ENCODE data around the gene CCDC192. TPM values are rescaled to one million over a fixed set of nuclear protein-coding genes. Genes with fewer than 3 reads are reported as not detected.

CCDC192 gene
- total and polyA plus RNA-seq, 8 donors, result 0.81 to 1.6 (median 1.2) TPM; not detected in 2

- DNase-seq, result no peak
- H3K9me3 ChIP-seq, result no peaks in the 10 kb centered on the region
- intact Hi-C loops (cut with DNase I), result no loop called here
Observed at GRCh38 chr5:127867022-127867783, 164.0 kb downstream of the CCDC192 start.

GRCh38 chr5:127870914-127871313 lies 167.7 kb downstream of the CCDC192 start:
- TF ChIP-seq CTCF (IDR thresholded peaks at IDR 0.05), result no peak
- peak; percentile 80 for ATAC-seq
- Histone ChIP-seq H3K4me1 (peaks cover 14 to 22% of the 10 kb centered on the region in 2 donors), H3K36me3 (no peaks in the 10 kb centered on the region), H3K27ac (peak overlapping the region in 1 of 2 donors; percentile 46), H3K4me3 (no peak overlapping the region), H3K9me3 (no peaks in the 10 kb centered on the region), H3K27me3 (no peaks in the 10 kb centered on the region)
- intact Hi-C loops (cut with DNase I), result loop anchor here in 1 of 2 donors (10.0 kb wide), 2 partner anchors 84 to 334 kb away; no protein-coding TSS in a partner anchor
- DNase-seq, result peak in 3 of 4 donors; percentile 58 to 80 (median 72)

More at GRCh38 chr5:127867022-127867783, 164.0 kb downstream of the CCDC192 start:
- H3K27ac ChIP-seq, result no peak overlapping the region
- no peak overlapping the region for H3K4me3 ChIP-seq
- H3K4me1 ChIP-seq, result peaks cover 12 to 28% of the 10 kb centered on the region in 2 donors
- no peak for TF ChIP-seq CTCF (IDR thresholded peaks at IDR 0.05)
- H3K27me3 ChIP-seq, result no peaks in the 10 kb centered on the region
- ATAC-seq, result peak; percentile 15
- H3K36me3 ChIP-seq, result no peaks in the 10 kb centered on the region

GRCh38 chr5:127871503-127872153 lies 168.4 kb downstream of the CCDC192 start:
- no peaks in the 10 kb centered on the region for H3K27me3 ChIP-seq
- ATAC-seq (peak; percentile 39), DNase-seq (no peak)
- no peak for TF ChIP-seq CTCF (IDR thresholded peaks at IDR 0.05)
- H3K36me3 ChIP-seq, result no peaks in the 10 kb centered on the region
- intact Hi-C loops (cut with DNase I), result loop anchor here in 1 of 2 donors (10.0 kb wide), 2 partner anchors 83 to 333 kb away; no protein-coding TSS in a partner anchor
- H3K27ac ChIP-seq, result peak overlapping the region in 1 of 2 donors; percentile 46
- H3K4me1 ChIP-seq, result peaks cover 14 to 23% of the 10 kb centered on the region in 2 donors
- H3K9me3 ChIP-seq, result no peaks in the 10 kb centered on the region
- no peak overlapping the region for H3K4me3 ChIP-seq

- peak overlapping the region in 1 of 2 donors; percentile 46 for H3K27ac ChIP-seq
- ATAC-seq (no peak), DNase-seq (no peak)
- H3K27me3 ChIP-seq, result no peaks in the 10 kb centered on the region
- intact Hi-C loops (cut with DNase I), result loop anchor here in 1 of 2 donors (10.0 kb wide), 2 partner anchors 82 to 332 kb away; no protein-coding TSS in a partner anchor
- peaks cover 14 to 20% of the 10 kb centered on the region in 2 donors for H3K4me1 ChIP-seq
- no peaks in the 10 kb centered on the region for H3K9me3 ChIP-seq
- H3K4me3 ChIP-seq, result no peak overlapping the region
- no peaks in the 10 kb centered on the region for H3K36me3 ChIP-seq
- TF ChIP-seq CTCF (IDR thresholded peaks at IDR 0.05), result no peak
Observed at GRCh38 chr5:127872494-127872893, 169.3 kb downstream of the CCDC192 start.

Measured in left lung (tissue), 10 donors.